ENCODE measurements around the gene TTC9. TPM values are rescaled to one million over a fixed set of nuclear protein-coding genes. Genes with fewer than 3 reads are reported as not detected.

TTC9 gene
- total and polyA plus RNA-seq, 4 donors = 0.09 to 0.98 (median 0.45) TPM

GRCh38 chr14:70721542-70721941, 79.8 kb downstream of the TTC9 start:
- H3K9me3 ChIP-seq (ENCODE audit: control insufficient read depth in 4 of 4, low read length in 3 of 4) = no peaks in the 10 kb centered on the region
- no peak overlapping the region for H3K9ac ChIP-seq (ENCODE audit: low read depth in 1 of 2, low read length in 2 of 2)
- no peak overlapping the region for H3K27ac ChIP-seq (ENCODE audit: low read depth in 1 of 2, low read length in 2 of 2)
- TF ChIP-seq TAF1 (conservative IDR thresholded peaks at IDR 0.05) (no peak), JUND (IDR thresholded peaks at IDR 0.05) (no peak), FOXA1 (IDR thresholded peaks at IDR 0.05) (no peak), FOXA2 (IDR thresholded peaks at IDR 0.05) (no peak)
- no peak overlapping the region for H3K4me3 ChIP-seq (ENCODE audit: low read depth in 1 of 3, low read length in 3 of 3)
- DNase-seq (ENCODE audit: low spot score) = no peak
- H3K27me3 ChIP-seq (ENCODE audit: control insufficient read depth in 4 of 4, insufficient read depth in 4 of 4, low read length in 3 of 4) = no peaks in the 10 kb centered on the region
- WGBS = 73% methylated on average over 2 of the region's 2 CpGs
- no peaks in the 10 kb centered on the region for H3K36me3 ChIP-seq (ENCODE audit: control insufficient read depth in 4 of 4, insufficient read depth in 3 of 4, low read depth in 1 of 4, low read length in 3 of 4)
- H3K4me1 ChIP-seq (ENCODE audit: control insufficient read depth in 4 of 4, insufficient read depth in 4 of 4, low read length in 3 of 4) = peaks cover 7 to 21% (median 15%) of the 10 kb centered on the region in 4 donors

GRCh38 chr14:70722418-70722817, 80.7 kb downstream of the TTC9 start:
- no peaks in the 10 kb centered on the region for H3K36me3 ChIP-seq (ENCODE audit: control insufficient read depth in 4 of 4, insufficient read depth in 3 of 4, low read depth in 1 of 4, low read length in 3 of 4)
- H3K9ac ChIP-seq (ENCODE audit: low read depth in 1 of 2, low read length in 2 of 2) = no peak overlapping the region
- peaks cover 3 to 12% (median 8%) of the 10 kb centered on the region in 4 donors for H3K4me1 ChIP-seq (ENCODE audit: control insufficient read depth in 4 of 4, insufficient read depth in 4 of 4, low read length in 3 of 4)
- WGBS = 57% methylated on average over 3 of the region's 3 CpGs
- no peak for DNase-seq (ENCODE audit: low spot score)
- no peak overlapping the region for H3K4me3 ChIP-seq (ENCODE audit: low read depth in 1 of 3, low read length in 3 of 3)
- no peaks in the 10 kb centered on the region for H3K9me3 ChIP-seq (ENCODE audit: control insufficient read depth in 4 of 4, low read length in 3 of 4)
- TF ChIP-seq RXRA (IDR thresholded peaks at IDR 0.05) = no peak
- TF ChIP-seq ATF3 (IDR thresholded peaks at IDR 0.05) = no peak
- no peak for TF ChIP-seq EGR1 (IDR thresholded peaks at IDR 0.05; ENCODE audit: low read depth in 2 of 2)
- TF ChIP-seq NR2F2 (IDR thresholded peaks at IDR 0.05) = no peak
- no peak for TF ChIP-seq YY1 (IDR thresholded peaks at IDR 0.05)
- no peak for TF ChIP-seq SP1 (IDR thresholded peaks at IDR 0.05)
- no peak for TF ChIP-seq HNF4G (IDR thresholded peaks at IDR 0.05)
- TF ChIP-seq MAX (IDR thresholded peaks at IDR 0.05) = no peak
- no peak for TF ChIP-seq TAF1 (conservative IDR thresholded peaks at IDR 0.05)
- no peak for TF ChIP-seq REST (IDR thresholded peaks at IDR 0.05)
- TF ChIP-seq FOXA1 (IDR thresholded peaks at IDR 0.05) = no peak
- no peak for TF ChIP-seq HNF4A (conservative IDR thresholded peaks at IDR 0.05)
- no peak for TF ChIP-seq CTCF (IDR thresholded peaks at IDR 0.05; ENCODE audit: low read depth, low read length, missing input control)
- no peak for TF ChIP-seq RAD21 (IDR thresholded peaks at IDR 0.05)
- TF ChIP-seq ZBTB33 (IDR thresholded peaks at IDR 0.05) = no peak
- H3K27ac ChIP-seq (ENCODE audit: low read depth in 1 of 2, low read length in 2 of 2) = no peak overlapping the region
- no peaks in the 10 kb centered on the region for H3K27me3 ChIP-seq (ENCODE audit: control insufficient read depth in 4 of 4, insufficient read depth in 4 of 4, low read length in 3 of 4)

Measured in liver (tissue), 9 donors.